Muscle layer of colon (tissue), 2 donors: Measurements from ENCODE around the gene HMGCS2.

Experiments
- H3K27ac ChIP-seq: one replicate; pipeline ENCODE4 v1.7.0; 2013; ENCODE audit warnings: low read depth, mild to moderate bottlenecking, low read length, moderate library complexity
- H3K27me3 ChIP-seq, 2 donors: one replicate each; pipeline ENCODE4 v1.7.0; 2013; ENCODE audit warnings: low read length in 2 of 2, mild to moderate bottlenecking in 2 of 2; ENCODE audit not compliant: insufficient read depth in 2 of 2, control insufficient read depth in 1 of 2
- H3K36me3 ChIP-seq: one replicate; pipeline ENCODE4 v1.7.0; 2013; ENCODE audit warnings: mild to moderate bottlenecking, low read length; ENCODE audit not compliant: insufficient read depth
- H3K4me1 ChIP-seq: one replicate; pipeline ENCODE4 v1.7.0; 2013; ENCODE audit warnings: mild to moderate bottlenecking, low read length; ENCODE audit not compliant: insufficient read depth
- H3K4me3 ChIP-seq, 2 donors: one replicate each; pipeline ENCODE4 v1.7.0; 2013; ENCODE audit warnings: low read length in 2 of 2, low read depth in 1 of 2, mild to moderate bottlenecking in 1 of 2, moderate library complexity in 1 of 2
- H3K9ac ChIP-seq: one replicate; pipeline ENCODE4 v1.7.0; 2013; ENCODE audit warnings: low read length
- H3K9me3 ChIP-seq: one replicate; pipeline ENCODE4 v1.7.0; 2013; ENCODE audit warnings: mild to moderate bottlenecking, low read length
- donor health status: abdominal sarcoma.
- donor health status: Adenocarcinoma of cecum.

Gene HMGCS2

DNA sequence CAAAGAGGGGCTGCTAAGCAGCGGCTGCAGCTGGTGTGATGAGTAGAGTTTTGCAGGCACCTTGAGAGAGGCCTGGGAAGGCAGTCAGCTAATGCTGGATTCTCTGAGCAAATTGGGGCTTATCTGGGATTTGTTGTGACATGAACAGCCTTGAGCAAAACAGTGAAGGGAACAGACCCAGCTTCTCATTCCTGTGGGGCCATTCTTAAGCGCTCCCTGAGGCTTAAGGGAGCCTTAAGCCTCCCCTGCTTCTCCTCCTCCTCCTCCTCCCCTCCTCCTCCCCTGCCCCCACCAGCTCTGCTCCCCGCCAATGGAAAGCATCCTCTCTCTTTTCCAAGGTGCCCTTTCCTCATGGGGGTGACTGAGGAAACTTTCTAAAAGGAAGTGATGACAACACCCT is 21.3 kb downstream of the HMGCS2 start:
- no peak overlapping the region for H3K4me3 ChIP-seq
- H3K27ac ChIP-seq, result no peak overlapping the region
- no peaks in the 10 kb centered on the region for H3K9me3 ChIP-seq
- H3K27me3 ChIP-seq, result no peaks in the 10 kb centered on the region
- no peak overlapping the region for H3K9ac ChIP-seq
- H3K4me1 ChIP-seq, result peaks cover 20% of the 10 kb centered on the region
- H3K36me3 ChIP-seq, result no peaks in the 10 kb centered on the region

DNA sequence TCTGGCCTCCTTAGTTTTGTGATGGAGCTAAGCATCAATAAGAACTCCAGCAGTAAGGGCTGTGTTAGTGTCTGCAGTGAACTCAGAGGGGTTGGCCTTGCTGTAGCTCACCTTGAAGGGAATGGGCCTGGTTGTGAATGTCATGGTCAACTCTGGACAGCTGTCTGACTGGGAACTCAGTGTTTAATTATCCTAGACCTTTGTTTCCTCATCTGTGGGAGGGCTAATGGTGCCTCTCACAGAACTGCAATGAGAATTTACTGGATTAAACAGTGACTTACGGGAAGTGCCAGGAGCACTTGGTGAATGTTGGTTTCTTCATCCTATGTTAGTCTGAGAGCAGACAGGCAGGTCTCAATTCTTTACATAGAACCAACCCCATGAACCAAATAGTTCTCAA is 23.7 kb downstream of the HMGCS2 start:
- Histone ChIP-seq H3K9ac (no peak overlapping the region), H3K27ac (no peak overlapping the region), H3K4me3 (no peak overlapping the region), H3K9me3 (no peaks in the 10 kb centered on the region), H3K36me3 (no peaks in the 10 kb centered on the region), H3K4me1 (peaks cover 30% of the 10 kb centered on the region), H3K27me3 (no peaks in the 10 kb centered on the region)

DNA sequence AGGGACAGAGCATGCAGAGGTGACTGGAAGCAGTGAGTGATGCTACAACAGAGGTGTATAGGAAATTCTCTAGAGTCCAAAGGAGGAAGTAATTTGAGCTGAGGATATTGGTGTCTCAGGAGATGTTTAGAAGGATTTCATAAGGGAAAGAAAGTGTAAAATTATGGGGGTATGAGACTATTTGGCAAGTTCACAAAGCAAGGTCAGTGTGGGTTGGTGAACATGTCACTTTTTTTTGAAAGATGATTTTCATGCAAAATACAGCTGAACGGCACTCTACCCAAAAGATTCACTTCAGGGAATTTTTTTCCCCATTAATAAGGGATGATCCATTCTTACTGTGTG is 24.1 kb downstream of the HMGCS2 start:
- Histone ChIP-seq H3K9me3 (no peaks in the 10 kb centered on the region), H3K4me1 (peaks cover 30% of the 10 kb centered on the region), H3K27me3 (no peaks in the 10 kb centered on the region), H3K4me3 (no peak overlapping the region), H3K36me3 (no peaks in the 10 kb centered on the region), H3K9ac (no peak overlapping the region), H3K27ac (no peak overlapping the region)

- peak overlapping the region; percentile 3 for H3K27ac ChIP-seq
- H3K27me3 ChIP-seq, result no peaks in the 10 kb centered on the region
- H3K9me3 ChIP-seq, result no peaks in the 10 kb centered on the region
- H3K4me3 ChIP-seq, result no peak overlapping the region
- peaks cover 30% of the 10 kb centered on the region for H3K4me1 ChIP-seq
- no peak overlapping the region for H3K9ac ChIP-seq
- H3K36me3 ChIP-seq, result no peaks in the 10 kb centered on the region
These were observed 24.7 kb downstream of the HMGCS2 start for GRCh38 chr1:119743776-119744597.

GRCh38 chr1:119743308-119743707 is 25.4 kb downstream of the HMGCS2 start:
- H3K27ac ChIP-seq, result peak overlapping the region; percentile 3
- H3K27me3 ChIP-seq, result no peaks in the 10 kb centered on the region
- peaks cover 30% of the 10 kb centered on the region for H3K4me1 ChIP-seq
- no peak overlapping the region for H3K9ac ChIP-seq
- H3K9me3 ChIP-seq, result no peaks in the 10 kb centered on the region
- no peaks in the 10 kb centered on the region for H3K36me3 ChIP-seq
- H3K4me3 ChIP-seq, result no peak overlapping the region

GRCh38 chr1:119742677-119743076 is 26.0 kb downstream of the HMGCS2 start:
- Histone ChIP-seq H3K9me3 (no peaks in the 10 kb centered on the region), H3K36me3 (no peaks in the 10 kb centered on the region), H3K27ac (no peak overlapping the region), H3K4me1 (peaks cover 30% of the 10 kb centered on the region), H3K4me3 (no peak overlapping the region), H3K9ac (no peak overlapping the region), H3K27me3 (no peaks in the 10 kb centered on the region)

GRCh38 chr1:119742202-119742601 is 26.5 kb downstream of the HMGCS2 start:
- Histone ChIP-seq H3K9me3 (no peaks in the 10 kb centered on the region), H3K27ac (peak overlapping the region; percentile 6), H3K4me3 (no peak overlapping the region), H3K4me1 (peaks cover 30% of the 10 kb centered on the region), H3K9ac (no peak overlapping the region), H3K27me3 (no peaks in the 10 kb centered on the region), H3K36me3 (no peaks in the 10 kb centered on the region)

- H3K27me3 ChIP-seq, result no peaks in the 10 kb centered on the region
- H3K4me3 ChIP-seq, result no peak overlapping the region
- H3K36me3 ChIP-seq, result peaks cover 5% of the 10 kb centered on the region
- H3K27ac ChIP-seq, result no peak overlapping the region
- no peaks in the 10 kb centered on the region for H3K9me3 ChIP-seq
- H3K9ac ChIP-seq, result no peak overlapping the region
- peaks cover 30% of the 10 kb centered on the region for H3K4me1 ChIP-seq
These were observed 27.6 kb downstream of the HMGCS2 start for GRCh38 chr1:119740896-119741780.

- no peaks in the 10 kb centered on the region for H3K27me3 ChIP-seq
- peaks cover 14% of the 10 kb centered on the region for H3K36me3 ChIP-seq
- peaks cover 30% of the 10 kb centered on the region for H3K4me1 ChIP-seq
- no peak overlapping the region for H3K9ac ChIP-seq
- no peak overlapping the region for H3K27ac ChIP-seq
- no peak overlapping the region for H3K4me3 ChIP-seq
- H3K9me3 ChIP-seq, result no peaks in the 10 kb centered on the region
These were observed 28.4 kb downstream of the HMGCS2 start for GRCh38 chr1:119740261-119740660.

DNA sequence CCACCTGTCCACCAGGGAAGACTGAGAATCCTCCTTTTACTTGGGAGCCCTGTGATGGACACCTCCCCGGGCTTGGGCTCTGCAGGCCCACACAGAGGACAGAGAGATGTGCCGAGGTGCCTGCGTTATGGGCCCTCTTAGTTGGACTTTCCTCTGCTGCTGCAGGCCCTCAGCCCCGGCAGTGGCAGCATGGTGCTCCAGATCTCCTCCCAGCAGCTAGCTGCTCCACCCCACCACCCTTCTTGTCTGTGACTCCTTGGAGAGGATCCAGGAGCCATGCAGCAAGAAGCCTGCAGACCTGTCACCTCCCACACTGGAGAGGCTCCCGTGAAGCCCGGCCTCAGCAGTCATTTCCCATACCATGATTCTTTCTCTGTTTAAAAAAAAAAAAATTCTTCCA is 29.6 kb downstream of the HMGCS2 start:
- Histone ChIP-seq H3K4me1 (peaks cover 26% of the 10 kb centered on the region), H3K27me3 (no peaks in the 10 kb centered on the region), H3K4me3 (no peak overlapping the region), H3K36me3 (peaks cover 23% of the 10 kb centered on the region), H3K27ac (no peak overlapping the region), H3K9me3 (no peaks in the 10 kb centered on the region), H3K9ac (no peak overlapping the region)

DNA sequence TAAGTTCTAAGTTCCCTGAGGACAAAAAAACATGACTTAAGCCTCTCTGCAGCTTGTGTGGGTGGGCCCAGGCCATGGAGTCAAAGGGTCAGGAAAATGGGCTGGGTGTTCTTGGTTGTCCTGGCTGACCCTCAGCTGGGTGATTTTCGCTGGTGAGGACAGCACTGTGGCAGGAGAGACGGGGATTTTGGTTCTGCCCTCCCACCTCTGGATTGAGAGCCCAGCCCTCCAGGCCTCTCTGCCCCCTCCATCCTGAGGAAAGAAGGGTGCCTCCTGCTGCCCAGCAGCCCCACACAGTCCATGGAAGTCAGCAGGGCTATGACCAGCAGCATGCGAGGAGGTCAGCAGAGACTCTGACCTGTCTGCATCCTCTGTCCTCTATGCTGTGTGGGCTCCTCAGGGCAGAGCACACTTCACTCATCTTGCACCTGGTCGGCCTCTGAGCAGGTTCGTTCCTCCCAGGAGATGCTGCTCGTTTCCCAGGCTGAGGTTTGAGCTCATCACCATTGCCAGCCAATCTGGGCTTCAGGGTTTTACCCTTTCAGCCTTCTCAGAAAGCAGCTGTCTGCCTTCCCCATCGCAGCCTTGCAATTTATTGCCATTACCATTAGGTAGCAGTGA is 30.5 kb downstream of the HMGCS2 start:
- Histone ChIP-seq H3K4me1 (peaks cover 17% of the 10 kb centered on the region), H3K9me3 (no peaks in the 10 kb centered on the region), H3K27me3 (no peaks in the 10 kb centered on the region), H3K27ac (no peak overlapping the region), H3K9ac (no peak overlapping the region), H3K4me3 (no peak overlapping the region), H3K36me3 (peaks cover 23% of the 10 kb centered on the region)
